H1 (cell line): ENCODE results near the gene FAM131C. TPM values are rescaled to one million over a fixed set of nuclear protein-coding genes. Genes with fewer than 3 reads are reported as not detected.

Experiments
- CTCF ChIA-PET: fragments of 300-600 bp; sonication (Branson Sonifier 250); formaldehyde crosslinking; loops from one replicate; lab custom pipeline; 2021; ENCODE audit not compliant: partially characterized antibody; lab: Charles Lee
- POLR2A ChIA-PET: fragments of 300-600 bp; sonication (Branson Sonifier 250); formaldehyde crosslinking; loops from one replicate; lab custom pipeline; 2021; ENCODE audit warnings: inconsistent platforms; ENCODE audit not compliant: partially characterized antibody; lab: Charles Lee
- DNase-seq, 2 experiments: peaks; one replicate each; pipeline versions ENCODE4 v3.0.0 to v3.0.0-alpha.2; 2010 to 2022; ENCODE audit warnings: low spot score in 2 of 2, low read depth in 1 of 2, mixed read lengths in 1 of 2
- FAIRE-seq: peaks from 2 replicates; lab custom pipeline; 2011; peaks lifted over from hg19 to GRCh38; lab: Jason Lieb, UNC
- H2AFZ ChIP-seq: 2 replicates; pipeline ENCODE4 v1.8.1; 2012; ENCODE audit warnings: low read length, inconsistent platforms
- H2AK5ac ChIP-seq: 2 replicates; pipeline ENCODE4 v1.6.1; 2013; ENCODE audit warnings: low read depth, low read length
- H2BK120ac ChIP-seq: replicated peaks from 2 replicates; pipeline ENCODE3; 2013; ENCODE audit warnings: low read depth, low read length, inconsistent platforms
- H2BK12ac ChIP-seq: 2 replicates; pipeline ENCODE4 v1.6.1; 2013; ENCODE audit warnings: low read depth, low read length
- H2BK15ac ChIP-seq: 2 replicates; pipeline ENCODE4 v1.6.1; 2013; ENCODE audit warnings: low read length
- H2BK20ac ChIP-seq: 2 replicates; pipeline ENCODE4 v1.6.1; 2013; ENCODE audit warnings: low read length
- H2BK5ac ChIP-seq: 2 replicates; pipeline ENCODE4 v1.6.1; 2013; ENCODE audit warnings: low read depth, low read length
- H3K14ac ChIP-seq: 2 replicates; pipeline ENCODE4 v1.6.1; 2013; ENCODE audit warnings: inconsistent platforms; ENCODE audit not compliant: insufficient read length
- H3K18ac ChIP-seq: 2 replicates; pipeline ENCODE4 v1.6.1; 2013; ENCODE audit warnings: low read length; ENCODE audit errors: extremely low read depth
- H3K23ac ChIP-seq: 2 replicates; pipeline ENCODE4 v1.6.1; 2013; ENCODE audit warnings: inconsistent platforms; ENCODE audit not compliant: insufficient read length
- H3K23me2 ChIP-seq: 2 replicates; pipeline ENCODE4 v1.6.1; 2013; ENCODE audit warnings: low read depth, low read length
- H3K27ac ChIP-seq: 2 replicates; pipeline ENCODE4 v1.6.1; 2011; ENCODE audit warnings: low read depth, low read length, inconsistent platforms
- H3K27me3 ChIP-seq, 4 experiments: replicated peaks in 1 of 4; 1 replicate in 1 of 4; 2 replicates in 3 of 4; pipeline versions ENCODE4 v1.6.1 to v1.8.1; 2011 to 2013; ENCODE audit warnings: low read length in 3 of 4, mild to moderate bottlenecking in 3 of 4, inconsistent platforms in 2 of 4, mixed read lengths in 2 of 4, moderate library complexity in 1 of 4; ENCODE audit not compliant: control insufficient read depth in 3 of 4, insufficient read depth in 3 of 4; ENCODE audit errors: extremely low read depth in 1 of 4
- H3K36me3 ChIP-seq, 4 experiments: 2 replicates each; pipeline versions ENCODE4 v1.6.1 to v1.8.1; 2011 to 2013; ENCODE audit warnings: mild to moderate bottlenecking in 4 of 4, low read length in 3 of 4, moderate library complexity in 2 of 4, control low read depth in 1 of 4, inconsistent platforms in 1 of 4; ENCODE audit not compliant: insufficient read depth in 4 of 4, control insufficient read depth in 2 of 4
- H3K4ac ChIP-seq: replicated peaks from 2 replicates; pipeline ENCODE3; 2013; ENCODE audit warnings: low read length, low read depth, mixed read lengths, inconsistent platforms; ENCODE audit not compliant: insufficient read length
- H3K4me1 ChIP-seq, 4 experiments: replicated peaks in 1 of 4; 1 replicate in 1 of 4; 2 replicates in 3 of 4; pipeline versions ENCODE4 v1.6.1 to v1.8.1; 2011 to 2013; ENCODE audit warnings: low read length in 3 of 4, inconsistent platforms in 2 of 4, mixed read lengths in 1 of 4; ENCODE audit not compliant: insufficient read depth in 4 of 4, control insufficient read depth in 3 of 4
- H3K4me2 ChIP-seq, 2 experiments: 2 replicates each; pipeline versions ENCODE4 v1.6.1 to v1.8.1; 2011 to 2013; ENCODE audit warnings: low read depth in 2 of 2, low read length in 2 of 2, control low read depth in 1 of 2, inconsistent platforms in 1 of 2, mild to moderate bottlenecking in 1 of 2; ENCODE audit not compliant: insufficient read depth in 1 of 2
- H3K4me3 ChIP-seq, 4 experiments: fragments of 200-600, 300-600 bp in 1 of 4; sonication (generic), shearing (Covaris generic), sonication (Bioruptor Twin) in 1 of 4; 2 replicates each; pipeline versions ENCODE4 v1.5.1 to v1.8.1; 2011 to 2016; ENCODE audit warnings: low read length in 4 of 4, low read depth in 3 of 4, control low read depth in 2 of 4, inconsistent platforms in 2 of 4, mild to moderate bottlenecking in 2 of 4, mixed read lengths in 1 of 4, moderate library complexity in 1 of 4; ENCODE audit not compliant: insufficient read depth in 2 of 4; ENCODE audit errors: extremely low read depth in 1 of 4
- H3K56ac ChIP-seq: replicated peaks from 2 replicates; pipeline ENCODE3; 2013; ENCODE audit warnings: low read depth, mild to moderate bottlenecking, mixed read lengths, low read length, inconsistent platforms; ENCODE audit not compliant: insufficient read length
- H3K79me1 ChIP-seq: 2 replicates; pipeline ENCODE4 v1.6.1; 2013; ENCODE audit warnings: low read depth, low read length, control low read depth
- H3K79me2 ChIP-seq, 2 experiments: 2 replicates each; pipeline versions ENCODE4 v1.6.1 to v1.8.1; 2012 to 2013; ENCODE audit warnings: low read length in 2 of 2, mild to moderate bottlenecking in 2 of 2, inconsistent platforms in 1 of 2; ENCODE audit not compliant: insufficient read depth in 2 of 2, control insufficient read depth in 1 of 2
- H3K9ac ChIP-seq, 4 experiments: replicated peaks in 1 of 4; 1 replicate in 1 of 4; 2 replicates in 3 of 4; pipeline versions ENCODE4 v1.6.1 to v1.8.1; 2011 to 2013; ENCODE audit warnings: low read depth in 3 of 4, low read length in 3 of 4, control low read depth in 2 of 4, mild to moderate bottlenecking in 2 of 4, moderate library complexity in 2 of 4, inconsistent platforms in 1 of 4; ENCODE audit errors: extremely low read depth in 1 of 4
- H3K9me3 ChIP-seq, 2 experiments: 2 replicates each; pipeline versions ENCODE4 v1.6.1 to v1.8.1; 2012 to 2013; ENCODE audit warnings: mild to moderate bottlenecking in 2 of 2, moderate library complexity in 2 of 2, control low read depth in 1 of 2, inconsistent platforms in 1 of 2, low read depth in 1 of 2, low read length in 1 of 2, mixed read lengths in 1 of 2; ENCODE audit not compliant: insufficient read depth in 2 of 2
- H4K20me1 ChIP-seq, 2 experiments: replicated peaks in 1 of 2; 2 replicates each; pipeline versions ENCODE3 to v1.8.1; 2011 to 2013; ENCODE audit warnings: inconsistent platforms in 2 of 2, low read length in 2 of 2, mild to moderate bottlenecking in 1 of 2; ENCODE audit not compliant: insufficient read depth in 2 of 2, control insufficient read depth in 1 of 2
- H4K5ac ChIP-seq: 2 replicates; pipeline ENCODE4 v1.6.1; 2013; ENCODE audit warnings: low read length, low read depth, mixed read lengths, inconsistent platforms; ENCODE audit not compliant: insufficient read length
- H4K8ac ChIP-seq: 2 replicates; pipeline ENCODE4 v1.8.0; 2013; ENCODE audit warnings: mild to moderate bottlenecking, moderate library complexity, low read length, inconsistent platforms; ENCODE audit not compliant: insufficient read depth; ENCODE audit errors: extremely low read depth
- H4K91ac ChIP-seq: replicated peaks from 2 replicates; pipeline ENCODE3; 2013; ENCODE audit warnings: low read length, mixed read lengths, inconsistent platforms; ENCODE audit not compliant: insufficient read length
- EP300 ChIP-seq, 2 experiments: IDR thresholded peaks; 1 replicate in 1 of 2; 2 replicates in 1 of 2; pipeline ENCODE4 v1.6.1; 2011 to 2012; ENCODE audit warnings: low read depth in 2 of 2, low read length in 2 of 2, mild to moderate bottlenecking in 2 of 2, borderline replicate concordance in 1 of 2, inconsistent platforms in 1 of 2, moderate library complexity in 1 of 2
- FOSL1 ChIP-seq: IDR thresholded peaks from 2 replicates; pipeline ENCODE4 v1.6.1; 2011; ENCODE audit warnings: mild to moderate bottlenecking, low read depth, low read length, moderate library complexity; ENCODE audit not compliant: insufficient read depth
- JUN ChIP-seq: IDR thresholded peaks from 2 replicates; pipeline ENCODE4 v1.6.1; 2011; ENCODE audit warnings: low read depth, mild to moderate bottlenecking, improper control_type of control experiment, low read length
- KDM5A ChIP-seq: fragments of 200-600 bp; IDR thresholded peaks from 2 replicates; pipeline ENCODE4 v1.7.1; 2012; ENCODE audit warnings: mild to moderate bottlenecking, low read length, inconsistent platforms, mixed read lengths
- POU5F1 ChIP-seq: IDR thresholded peaks from 2 replicates; pipeline ENCODE4 v1.6.1; 2011; ENCODE audit warnings: low read depth, mild to moderate bottlenecking, low read length, moderate library complexity
- SIRT6 ChIP-seq: IDR thresholded peaks from one replicate; pipeline ENCODE4 v1.7.1; 2012; ENCODE audit warnings: low read length, inconsistent platforms
- WGBS, 2 experiments: shearing (Covaris generic) in 1 of 2; methylation state at CpG; one replicate each; pipeline versions ENCODE4 v1.1.6 to v1.1.7; 2013 to 2015; ENCODE audit warnings: low lambda C conversion rate in 2 of 2, mixed read lengths in 2 of 2, inconsistent platforms in 1 of 2, low coverage in 1 of 2, missing lambda C conversion rate in 1 of 2; ENCODE audit not compliant: insufficient replicate concordance in 2 of 2, insufficient coverage in 1 of 2, insufficient read length in 1 of 2; ENCODE audit errors: extremely low coverage in 1 of 2, missing lambda C conversion rate in 1 of 2; 5-methylcytosine and 5-hydroxymethylcytosine counted together
- polyA plus RNA-seq, 7 experiments: library from polyadenylated mRNA; depleted of rRNA in 3 of 7; stranded (reverse) in 5 of 7; unstranded in 2 of 7; fragments of >200 nt in 5 of 7; fragments of 200-250 nt in 2 of 7; gene quantifications; 1 replicate in 5 of 7; 2 replicates in 1 of 7; 4 replicates in 1 of 7; pipeline versions ENCODE4 v1.2.1 to v1.2.3, GENCODE V29; 2011 to 2013; ENCODE audit warnings: missing spikeins in 2 of 7, mixed read lengths in 2 of 7
- total RNA-seq: library from RNA; stranded (reverse); fragmentation: NEBNext Ultra II Directional; extraction: Animal tissue kit (Norgen Biotek cat#: 25700); gene quantifications from 2 replicates; pipeline ENCODE4 v1.2.1, GENCODE V29; 2021
- TF ChIP-seq, protein P1 (sequence below): IDR thresholded peaks from 2 replicates; pipeline ENCODE4 v1.6.1; 2012; ENCODE audit warnings: inconsistent platforms
- TF ChIP-seq, protein P2 (sequence below), 3 experiments: IDR thresholded peaks; 1 replicate in 2 of 3; 2 replicates in 1 of 3; pipeline versions ENCODE4 v1.5.1 to v1.6.1; 2011; ENCODE audit warnings: low read length in 3 of 3, mild to moderate bottlenecking in 3 of 3, inconsistent platforms in 2 of 3, low read depth in 1 of 3, moderate library complexity in 1 of 3; ENCODE audit not compliant: insufficient read depth in 1 of 3; ENCODE audit errors: control extremely low read depth in 1 of 3
- TF ChIP-seq, protein P3 (sequence below): IDR thresholded peaks from 2 replicates; pipeline ENCODE4 v1.6.1; 2011; ENCODE audit warnings: low read depth, mild to moderate bottlenecking, low read length; ENCODE audit not compliant: insufficient read depth

FAM131C gene
- total and polyA plus RNA-seq, 2 of the 8 experiments (the other 6 are each of a cell fraction or from before 2014, with no cell fraction given) = 0.73 to 0.78 TPM

- Histone ChIP-seq H4K20me1 (peaks cover 1 to 10% of the 10 kb centered on the region in 2 experiments), H3K18ac (no peak overlapping the region), H4K8ac (no peak overlapping the region), H2AFZ (no peak overlapping the region), H3K27ac (no peak overlapping the region), H2BK12ac (no peak overlapping the region), H2BK5ac (no peak overlapping the region), H3K9me3 (no peaks in the 10 kb centered on the region), H3K4me3 (no peak overlapping the region), H4K91ac (no peak overlapping the region), H3K4ac (no peak overlapping the region), H3K14ac (no peak overlapping the region), H3K23me2 (peaks cover 11% of the 10 kb centered on the region), H3K4me2 (no peak overlapping the region), H2BK15ac (no peak overlapping the region), H3K27me3 (peaks cover 4 to 38% (median 30%) of the 10 kb centered on the region in 4 experiments), H2AK5ac (0 out of 2 replicates have a peak overlapping the region, but pooled peaks have one; percentile 41), H2BK20ac (no peak overlapping the region), H3K4me1 (peaks cover 2 to 25% (median 10%) of the 10 kb centered on the region in 4 experiments), H4K5ac (no peak overlapping the region), H3K23ac (no peak overlapping the region), H3K36me3 (no peaks in the 10 kb centered on the region), H3K79me1 (no peaks in the 10 kb centered on the region), H3K56ac (no peak overlapping the region), H2BK120ac (no peak overlapping the region), H3K9ac (no peak overlapping the region), H3K79me2 (no peaks in the 10 kb centered on the region)
- CTCF ChIA-PET = interaction anchor here (0.9 to 21.9 kb wide), 10 partner anchors 17 to 168 kb away, joined by 3 to 569 read pairs (median 4); no protein-coding TSS in a partner anchor
- DNase-seq (no peak), FAIRE-seq (no peak)
- POLR2A ChIA-PET = interaction anchor here (1.1 kb wide), 1 partner anchor 11 kb away, joined by 3 read pairs; no protein-coding TSS in a partner anchor
- WGBS, 2 experiments = 91% methylated on average over 10 of the region's 11 CpGs; no CpG with 5 or more reads in 1 of the 2 experiments
- TF ChIP-seq, protein P1, sequence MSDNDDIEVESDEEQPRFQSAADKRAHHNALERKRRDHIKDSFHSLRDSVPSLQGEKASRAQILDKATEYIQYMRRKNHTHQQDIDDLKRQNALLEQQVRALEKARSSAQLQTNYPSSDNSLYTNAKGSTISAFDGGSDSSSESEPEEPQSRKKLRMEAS = no peak
- TF ChIP-seq, protein P2, sequence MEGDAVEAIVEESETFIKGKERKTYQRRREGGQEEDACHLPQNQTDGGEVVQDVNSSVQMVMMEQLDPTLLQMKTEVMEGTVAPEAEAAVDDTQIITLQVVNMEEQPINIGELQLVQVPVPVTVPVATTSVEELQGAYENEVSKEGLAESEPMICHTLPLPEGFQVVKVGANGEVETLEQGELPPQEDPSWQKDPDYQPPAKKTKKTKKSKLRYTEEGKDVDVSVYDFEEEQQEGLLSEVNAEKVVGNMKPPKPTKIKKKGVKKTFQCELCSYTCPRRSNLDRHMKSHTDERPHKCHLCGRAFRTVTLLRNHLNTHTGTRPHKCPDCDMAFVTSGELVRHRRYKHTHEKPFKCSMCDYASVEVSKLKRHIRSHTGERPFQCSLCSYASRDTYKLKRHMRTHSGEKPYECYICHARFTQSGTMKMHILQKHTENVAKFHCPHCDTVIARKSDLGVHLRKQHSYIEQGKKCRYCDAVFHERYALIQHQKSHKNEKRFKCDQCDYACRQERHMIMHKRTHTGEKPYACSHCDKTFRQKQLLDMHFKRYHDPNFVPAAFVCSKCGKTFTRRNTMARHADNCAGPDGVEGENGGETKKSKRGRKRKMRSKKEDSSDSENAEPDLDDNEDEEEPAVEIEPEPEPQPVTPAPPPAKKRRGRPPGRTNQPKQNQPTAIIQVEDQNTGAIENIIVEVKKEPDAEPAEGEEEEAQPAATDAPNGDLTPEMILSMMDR (IDR thresholded peaks at IDR 0.05; ENCODE audit: control extremely low read depth in 1 of 3, insufficient read depth in 1 of 3, low read depth in 1 of 3, low read length in 3 of 3) = no peak
- TF ChIP-seq POU5F1 = no peak
- TF ChIP-seq, protein P3, sequence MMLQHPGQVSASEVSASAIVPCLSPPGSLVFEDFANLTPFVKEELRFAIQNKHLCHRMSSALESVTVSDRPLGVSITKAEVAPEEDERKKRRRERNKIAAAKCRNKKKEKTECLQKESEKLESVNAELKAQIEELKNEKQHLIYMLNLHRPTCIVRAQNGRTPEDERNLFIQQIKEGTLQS = no peak
- TF ChIP-seq FOSL1 = no peak
- no peak for TF ChIP-seq SIRT6
- no peak for TF ChIP-seq KDM5A
- no peak for TF ChIP-seq JUN
- TF ChIP-seq EP300 (IDR thresholded peaks at IDR 0.05; ENCODE audit: borderline replicate concordance in 1 of 2, low read depth in 2 of 2, low read length in 2 of 2) = no peak
Observed at GRCh38 chr1:16075337-16076030, 2.0 kb upstream of the FAM131C start.
